LNCaP clone FGC (cell line): ENCODE data around the gene CLASRP.

Experiments used
- DNase-seq: peaks from one replicate; pipeline ENCODE4 v3.0.0-alpha.2; 2011; ENCODE audit warnings: low read depth
- H3K4me3 ChIP-seq: 2 replicates; pipeline ENCODE4 v1.5.1; 2011; ENCODE audit warnings: mild to moderate bottlenecking, low read depth, low read length, control low read depth
- TF ChIP-seq, protein P1 (sequence below): IDR thresholded peaks from 2 replicates; pipeline ENCODE4 v1.5.1; 2012; ENCODE audit warnings: mild to moderate bottlenecking; ENCODE audit not compliant: control insufficient read depth, insufficient read depth; ENCODE audit errors: extremely low read depth

Gene CLASRP

GRCh38 chr19:45112111-45112827, 73.4 kb downstream of the CLASRP start:
- no peak overlapping the region for H3K4me3 ChIP-seq
- TF ChIP-seq, protein P1, sequence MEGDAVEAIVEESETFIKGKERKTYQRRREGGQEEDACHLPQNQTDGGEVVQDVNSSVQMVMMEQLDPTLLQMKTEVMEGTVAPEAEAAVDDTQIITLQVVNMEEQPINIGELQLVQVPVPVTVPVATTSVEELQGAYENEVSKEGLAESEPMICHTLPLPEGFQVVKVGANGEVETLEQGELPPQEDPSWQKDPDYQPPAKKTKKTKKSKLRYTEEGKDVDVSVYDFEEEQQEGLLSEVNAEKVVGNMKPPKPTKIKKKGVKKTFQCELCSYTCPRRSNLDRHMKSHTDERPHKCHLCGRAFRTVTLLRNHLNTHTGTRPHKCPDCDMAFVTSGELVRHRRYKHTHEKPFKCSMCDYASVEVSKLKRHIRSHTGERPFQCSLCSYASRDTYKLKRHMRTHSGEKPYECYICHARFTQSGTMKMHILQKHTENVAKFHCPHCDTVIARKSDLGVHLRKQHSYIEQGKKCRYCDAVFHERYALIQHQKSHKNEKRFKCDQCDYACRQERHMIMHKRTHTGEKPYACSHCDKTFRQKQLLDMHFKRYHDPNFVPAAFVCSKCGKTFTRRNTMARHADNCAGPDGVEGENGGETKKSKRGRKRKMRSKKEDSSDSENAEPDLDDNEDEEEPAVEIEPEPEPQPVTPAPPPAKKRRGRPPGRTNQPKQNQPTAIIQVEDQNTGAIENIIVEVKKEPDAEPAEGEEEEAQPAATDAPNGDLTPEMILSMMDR: no peak
- no peak for DNase-seq

DNA sequence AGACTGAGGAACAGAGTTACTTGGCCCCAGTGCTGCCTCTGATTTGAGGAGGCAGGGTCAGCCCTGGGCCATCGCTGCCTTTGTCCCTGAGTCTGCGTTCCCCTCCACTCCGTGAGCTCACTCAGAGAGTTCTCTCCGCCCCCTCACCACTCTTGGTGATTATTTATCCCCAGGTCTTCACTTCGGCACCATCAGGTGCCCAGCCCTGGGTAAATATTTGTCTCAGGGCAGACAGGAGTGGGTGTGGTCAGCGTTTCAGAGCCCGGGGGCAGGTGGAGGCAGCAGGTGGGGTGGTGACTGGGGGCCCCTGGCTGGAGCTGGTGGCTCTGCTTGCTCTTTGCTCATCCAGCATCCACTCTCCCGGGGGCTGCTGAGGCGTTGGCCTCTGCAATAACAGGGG, 74.8 kb downstream of the CLASRP start:
- TF ChIP-seq, protein P1: no peak
- DNase-seq: no peak
- H3K4me3 ChIP-seq: peak overlapping the region; percentile 16

GRCh38 chr19:45114116-45114515, 75.3 kb downstream of the CLASRP start:
- DNase-seq: no peak
- TF ChIP-seq, protein P1: no peak
- no peak overlapping the region for H3K4me3 ChIP-seq

DNA sequence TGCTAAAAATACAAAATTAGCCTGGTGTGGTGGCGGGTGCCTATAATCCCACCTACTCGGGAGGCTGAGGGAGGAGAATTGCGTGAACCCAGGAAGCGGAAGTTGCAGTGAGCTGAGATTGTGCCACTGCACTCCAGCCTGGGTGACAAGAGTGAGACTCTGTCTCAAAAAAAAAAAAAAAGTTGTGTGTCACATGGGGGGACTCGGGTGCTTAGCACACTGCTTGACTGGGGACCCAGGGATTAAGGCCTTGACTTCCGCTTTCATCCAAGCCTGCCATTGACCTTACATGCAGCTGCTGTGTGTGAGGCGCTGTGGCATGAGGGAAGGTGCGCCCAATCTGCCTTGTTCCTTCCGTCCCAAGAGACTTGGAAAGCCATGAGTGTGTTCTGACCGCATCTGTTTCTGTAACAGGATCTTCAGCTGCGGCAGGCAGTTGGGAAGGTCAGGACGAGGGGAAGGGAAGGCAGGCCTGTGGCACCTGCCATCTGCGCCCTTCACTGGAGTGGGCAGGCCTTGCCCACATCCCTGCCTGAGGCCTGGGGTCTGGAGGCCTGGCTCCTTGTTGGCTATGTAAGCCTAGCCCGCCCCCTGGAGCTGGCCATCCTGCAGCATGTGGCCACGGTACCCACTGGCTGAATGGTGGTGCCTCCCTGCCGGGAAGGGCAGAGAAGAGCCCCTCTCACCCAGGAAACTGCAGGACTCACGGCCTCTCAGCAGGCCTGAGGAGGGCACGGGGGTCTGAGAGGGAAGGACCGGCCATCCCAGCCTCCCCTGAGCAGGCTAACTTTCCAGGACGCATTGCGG, 77.2 kb downstream of the CLASRP start:
- TF ChIP-seq, protein P1: no peak
- DNase-seq: no peak
- no peak overlapping the region for H3K4me3 ChIP-seq

DNA sequence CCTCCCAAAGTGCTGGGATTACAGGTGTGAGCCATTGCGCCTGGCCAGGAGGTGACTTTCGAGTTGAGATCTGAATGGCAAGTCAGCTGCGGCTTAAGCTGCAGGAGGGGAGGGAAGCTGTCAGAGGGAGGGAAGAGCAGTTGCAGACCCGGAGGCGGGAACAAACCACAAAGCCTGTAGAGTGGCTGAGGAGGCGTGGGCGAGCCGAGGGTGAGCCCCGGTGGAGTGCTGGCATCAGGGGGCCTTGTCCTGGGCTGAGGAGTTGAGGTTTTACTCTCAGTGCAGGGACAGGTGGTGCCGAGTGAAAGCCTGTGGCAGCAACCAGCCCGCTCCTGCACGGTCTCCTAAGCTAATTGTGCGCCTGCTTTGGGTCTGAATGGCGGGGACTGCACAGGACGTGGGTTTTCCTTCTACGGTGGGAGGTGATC, 78.3 kb downstream of the CLASRP start:
- H3K4me3 ChIP-seq: no peak overlapping the region
- no peak for DNase-seq
- TF ChIP-seq, protein P1: no peak

DNA sequence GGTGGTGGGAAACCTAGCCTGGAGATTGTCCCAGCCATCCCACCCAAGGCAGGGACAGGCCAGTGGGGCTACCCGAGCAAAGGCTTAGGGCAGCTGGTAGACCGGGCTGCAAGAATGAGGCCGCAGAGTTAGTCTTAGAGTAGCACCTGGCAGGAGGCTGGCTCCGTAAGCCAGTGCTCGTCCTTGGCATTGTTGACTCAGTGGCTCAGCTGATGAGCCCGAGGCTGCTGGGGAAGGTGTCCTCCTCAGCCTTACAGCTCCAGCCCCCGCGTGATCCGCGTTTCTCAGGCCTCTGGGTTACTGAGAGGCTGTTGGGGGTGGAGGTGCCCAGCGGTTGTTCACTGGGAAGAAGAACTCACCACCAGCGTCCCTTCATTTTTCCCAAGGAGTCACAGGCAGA, 78.8 kb downstream of the CLASRP start:
- no peak overlapping the region for H3K4me3 ChIP-seq
- no peak for DNase-seq
- TF ChIP-seq, protein P1: no peak
